ENCODE results near the gene BCAR3.
"Not testable (repeated sequence)": the region's sequence is repeated elsewhere in the genome, so short reads cannot be mapped to it uniquely, and the experiment has no call there.

The BCAR3 gene

GRCh38 chr1:93705892-93706500 lies 24.4 kb upstream of the BCAR3 start:
- DNase-seq (ENCODE audit: low read depth) = no peak

DNA sequence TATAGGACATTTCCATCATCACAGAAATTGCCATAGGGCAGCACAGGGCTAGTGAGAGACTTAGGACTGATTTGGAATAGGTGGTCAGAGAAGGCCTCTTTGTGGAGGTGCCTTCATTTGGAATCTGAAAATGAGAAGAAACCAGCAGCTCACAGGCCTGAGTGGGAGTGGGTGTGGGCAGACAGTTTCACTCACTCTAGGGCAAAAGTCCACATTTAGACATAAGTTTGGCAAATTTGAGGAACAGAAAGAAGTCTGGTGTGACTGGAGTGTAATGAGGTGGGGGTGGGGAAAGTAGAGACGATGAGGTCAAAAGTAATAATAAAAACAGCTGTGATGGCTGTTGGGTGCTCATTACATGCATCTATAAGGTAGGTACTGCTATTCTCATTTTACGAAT lies 22.4 kb upstream of the BCAR3 start:
- DNase-seq (ENCODE audit: low read depth) = no peak

GRCh38 chr1:93703643-93704042 lies 22.0 kb upstream of the BCAR3 start:
- no peak for DNase-seq (ENCODE audit: low read depth)

GRCh38 chr1:93702828-93703183 lies 21.2 kb upstream of the BCAR3 start:
- no peak for DNase-seq (ENCODE audit: low read depth)

DNA sequence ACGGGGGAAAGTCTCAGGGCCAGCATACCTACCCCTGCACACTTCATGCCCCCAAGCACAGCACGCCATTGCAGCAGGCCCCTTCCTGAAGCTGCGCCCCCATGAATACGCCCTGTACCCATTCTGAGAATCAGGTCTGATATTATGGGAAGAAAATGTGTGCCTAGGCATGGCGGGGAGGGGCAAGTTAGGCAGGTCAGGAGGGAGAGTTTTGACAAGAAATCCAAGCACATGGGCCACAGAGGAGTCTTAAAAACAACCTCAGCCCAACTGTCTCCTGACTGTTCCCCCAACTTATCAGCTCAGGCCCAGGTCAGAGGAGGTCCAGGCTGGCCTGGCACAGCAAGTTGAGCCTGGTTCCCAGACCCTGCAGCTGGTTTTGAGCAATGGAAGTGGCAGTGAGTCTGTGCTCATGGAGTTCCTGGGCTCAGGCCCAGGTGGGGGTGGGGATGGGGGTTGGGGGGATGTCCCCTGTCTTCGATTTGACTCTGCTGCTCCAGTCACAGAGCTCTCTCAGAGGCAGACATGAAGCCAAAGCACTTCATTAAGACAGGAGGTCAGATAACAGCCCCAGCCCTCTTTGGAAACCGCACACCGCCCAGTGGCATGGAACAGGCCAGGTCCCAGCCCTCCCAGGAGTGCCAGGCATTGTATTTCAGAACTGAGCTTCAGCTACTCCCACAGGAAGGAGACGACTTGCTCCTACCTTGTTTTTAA lies 20.6 kb upstream of the BCAR3 start:
- no peak for DNase-seq (ENCODE audit: low read depth)

- peak; percentile 98 for DNase-seq (ENCODE audit: low read depth)
Measured at GRCh38 chr1:93701629-93702028, 20.0 kb upstream of the BCAR3 start.

- no peak for DNase-seq (ENCODE audit: low read depth)
Measured at GRCh38 chr1:93700532-93701469, 19.2 kb upstream of the BCAR3 start.

DNA sequence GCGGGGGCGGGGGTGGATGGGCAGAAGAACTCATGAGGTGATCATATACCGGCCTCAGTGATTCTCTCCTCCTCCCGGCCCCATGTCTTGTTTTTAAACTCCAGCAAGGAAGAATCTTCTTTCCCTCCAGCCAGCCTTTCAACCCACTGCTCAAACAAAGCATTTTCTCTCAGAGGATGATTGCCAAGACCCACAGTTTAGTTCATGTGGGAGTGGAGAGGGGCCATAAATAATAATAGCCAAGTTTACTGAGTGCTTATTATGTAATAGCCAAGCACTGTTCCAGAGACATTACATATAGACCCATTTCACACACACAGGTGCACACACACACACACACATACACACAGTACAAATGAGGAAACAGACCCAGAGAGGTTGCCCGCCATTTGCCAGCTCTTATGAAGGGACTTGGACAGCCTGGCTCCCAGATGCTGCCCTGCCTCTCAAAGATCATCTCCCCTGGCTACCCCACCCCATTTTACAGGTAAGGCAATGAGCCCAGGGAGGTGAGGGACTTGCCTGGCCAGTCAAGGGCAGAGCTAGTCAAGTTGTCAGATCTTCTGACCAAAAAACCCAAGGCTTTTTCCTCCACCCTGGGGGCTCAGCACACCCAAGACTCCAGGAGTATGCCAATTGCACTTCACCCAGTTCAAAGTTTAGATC lies 18.0 kb upstream of the BCAR3 start:
- no peak for DNase-seq (ENCODE audit: low read depth)

DNA sequence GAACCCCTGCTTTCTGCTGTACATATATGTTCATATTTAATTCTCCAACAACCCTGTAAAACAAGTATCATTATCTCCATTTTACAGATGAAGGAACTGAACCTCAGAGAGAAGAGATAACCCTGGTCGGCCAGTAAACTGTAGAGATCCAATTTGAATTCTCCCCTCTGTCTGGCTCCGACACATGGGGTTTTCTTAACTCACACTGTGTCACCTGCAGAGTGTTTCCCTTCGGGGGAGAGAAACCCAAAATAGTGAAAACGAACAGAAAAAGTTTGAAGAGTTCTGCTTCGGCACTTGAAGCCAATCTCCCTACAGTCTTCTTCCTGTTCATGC lies 17.4 kb upstream of the BCAR3 start:
- no peak for DNase-seq (ENCODE audit: low read depth)

- DNase-seq (ENCODE audit: low read depth) = no peak
Measured at GRCh38 chr1:93698329-93699048, 16.9 kb upstream of the BCAR3 start.

DNA sequence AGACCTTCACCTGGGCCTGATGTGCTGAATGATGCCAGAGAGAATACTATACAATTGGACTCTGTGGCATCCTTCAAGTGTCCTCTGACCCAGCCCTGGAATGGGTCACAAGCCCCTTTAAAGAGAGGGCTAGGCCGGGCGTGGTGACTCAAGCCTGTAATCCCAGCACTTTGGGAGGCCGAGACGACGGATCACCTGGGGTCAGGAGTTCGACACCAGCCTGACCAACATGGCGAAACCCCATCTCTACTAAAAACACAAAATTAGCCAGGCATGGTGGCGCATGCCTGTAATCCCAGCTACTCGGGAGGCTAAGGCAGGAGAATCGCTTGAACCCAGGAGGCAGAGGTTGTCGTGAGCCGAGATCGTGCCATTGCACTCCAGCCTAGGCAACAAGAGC lies 15.9 kb upstream of the BCAR3 start:
- not testable (repeated sequence) for DNase-seq (ENCODE audit: low read depth)

- no peak for DNase-seq (ENCODE audit: low read depth)
Measured at GRCh38 chr1:93695411-93696005, 13.9 kb upstream of the BCAR3 start.

GRCh38 chr1:93694819-93695218 lies 13.2 kb upstream of the BCAR3 start:
- no peak for DNase-seq (ENCODE audit: low read depth)

DNA sequence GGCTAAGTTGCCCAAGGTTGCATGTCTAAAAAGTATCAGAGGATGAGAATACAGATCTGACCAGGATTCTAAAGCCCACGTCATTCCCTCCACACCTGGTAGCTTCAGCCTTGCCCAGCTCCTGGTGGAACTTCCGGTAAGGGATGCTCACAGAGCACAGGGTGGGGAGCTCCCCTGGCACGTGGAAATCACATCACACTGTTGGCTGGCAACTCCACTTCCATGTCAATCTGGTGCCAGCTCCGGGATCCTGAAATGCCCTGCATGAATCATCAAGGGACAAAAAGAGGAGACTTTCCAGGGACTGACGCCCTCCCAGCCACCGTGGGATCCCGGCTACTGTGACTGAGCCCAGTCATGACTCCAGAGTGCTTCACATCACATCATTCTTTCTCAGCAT lies 12.4 kb upstream of the BCAR3 start:
- DNase-seq (ENCODE audit: low read depth) = no peak

- DNase-seq (ENCODE audit: low read depth) = peak; percentile 94
Measured at GRCh38 chr1:93692983-93693591, 11.4 kb upstream of the BCAR3 start.

DNA sequence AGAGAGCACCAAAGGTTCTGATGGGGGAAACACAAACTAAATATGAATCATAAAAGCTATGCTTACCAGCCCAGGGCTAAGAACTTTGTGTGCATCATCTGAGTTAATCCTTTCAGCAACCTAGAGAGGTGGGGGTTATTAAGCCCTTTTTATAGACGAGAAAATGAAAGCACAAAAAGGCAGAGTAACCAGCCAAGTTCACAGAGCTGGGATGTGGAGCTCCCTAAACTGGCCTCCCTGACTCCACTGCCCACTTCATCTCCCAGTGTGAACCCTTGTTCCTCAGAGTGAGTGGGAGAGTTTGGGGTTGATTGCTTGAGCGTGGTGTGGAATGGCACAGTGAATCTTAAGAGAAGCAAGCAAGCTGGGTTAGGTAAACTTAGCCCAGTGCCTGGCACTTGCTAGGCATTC lies 10.8 kb upstream of the BCAR3 start:
- no peak for DNase-seq (ENCODE audit: low read depth)

- no peak for DNase-seq (ENCODE audit: low read depth)
Measured at GRCh38 chr1:93692026-93692425, 10.4 kb upstream of the BCAR3 start.

GRCh38 chr1:93690921-93691789 lies 9.5 kb upstream of the BCAR3 start:
- no peak for DNase-seq (ENCODE audit: low read depth)

GRCh38 chr1:93690341-93690740 lies 8.7 kb upstream of the BCAR3 start:
- DNase-seq (ENCODE audit: low read depth) = no peak

Data from HS-5 (cell line).